HG02588 (cell line): ENCODE data around the gene GID8.
"Not testable (repeated sequence)": the region's sequence is repeated elsewhere in the genome, so short reads cannot be mapped to it uniquely, and the experiment has no call there.

Experiments
- ATAC-seq: cut with Tn5 transposase; IDR thresholded peaks from one replicate; pipeline ENCODE4 v1.9.1; 2021; ENCODE audit warnings: mild to moderate bottlenecking, moderate library complexity; ENCODE audit not compliant: unreplicated experiment

GID8 gene

DNA sequence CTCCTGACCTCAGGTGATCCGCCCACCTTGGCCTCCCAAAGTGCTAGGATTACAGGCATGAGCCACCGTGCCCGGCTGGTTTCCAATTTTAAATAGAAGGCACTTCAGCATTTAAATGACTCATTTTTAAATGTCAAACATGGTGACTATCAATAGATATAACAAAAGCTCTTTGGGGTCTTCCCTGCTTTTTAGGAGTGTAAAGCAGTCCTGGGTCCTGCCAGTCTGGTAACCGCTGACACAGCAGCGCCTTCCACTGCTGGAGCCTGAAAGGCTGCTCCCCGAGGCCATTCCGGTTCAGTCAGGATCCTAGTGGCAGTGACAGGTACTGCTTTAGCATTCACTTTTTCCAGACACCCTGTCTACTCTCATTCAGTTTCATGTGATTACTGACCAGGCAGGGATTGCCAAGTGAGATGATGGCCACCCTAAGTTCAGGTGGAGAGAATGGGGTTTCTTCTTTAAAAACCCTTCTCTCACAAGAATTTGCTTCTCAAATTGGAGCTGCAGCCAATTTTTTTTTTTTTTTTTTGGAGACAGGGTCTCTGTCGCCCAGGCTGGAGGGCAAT, 16.7 kb upstream of the GID8 start:
- ATAC-seq, result no peak

DNA sequence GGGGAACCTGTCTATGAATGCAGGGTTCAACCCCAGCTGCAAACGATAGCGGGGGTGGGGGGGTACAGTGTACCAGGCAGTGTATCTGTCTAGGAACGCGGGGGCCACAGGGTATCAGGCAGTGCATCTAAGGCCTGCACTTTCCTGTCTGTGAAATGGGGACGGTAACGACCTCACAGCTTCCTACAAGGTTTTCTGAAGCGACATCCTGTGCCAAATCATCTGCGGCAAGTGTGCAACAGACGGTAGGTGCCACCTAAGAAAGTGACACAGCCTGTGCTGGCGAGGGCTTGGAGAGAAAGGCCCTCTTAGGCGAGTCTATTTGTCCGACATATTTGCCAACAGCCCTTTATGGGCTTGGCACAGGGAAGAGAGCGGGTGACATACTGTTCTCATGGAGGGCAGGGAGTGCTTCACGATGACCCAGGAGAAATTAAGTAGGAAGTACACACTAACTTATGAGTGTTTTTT, 15.5 kb upstream of the GID8 start:
- no peak for ATAC-seq

DNA sequence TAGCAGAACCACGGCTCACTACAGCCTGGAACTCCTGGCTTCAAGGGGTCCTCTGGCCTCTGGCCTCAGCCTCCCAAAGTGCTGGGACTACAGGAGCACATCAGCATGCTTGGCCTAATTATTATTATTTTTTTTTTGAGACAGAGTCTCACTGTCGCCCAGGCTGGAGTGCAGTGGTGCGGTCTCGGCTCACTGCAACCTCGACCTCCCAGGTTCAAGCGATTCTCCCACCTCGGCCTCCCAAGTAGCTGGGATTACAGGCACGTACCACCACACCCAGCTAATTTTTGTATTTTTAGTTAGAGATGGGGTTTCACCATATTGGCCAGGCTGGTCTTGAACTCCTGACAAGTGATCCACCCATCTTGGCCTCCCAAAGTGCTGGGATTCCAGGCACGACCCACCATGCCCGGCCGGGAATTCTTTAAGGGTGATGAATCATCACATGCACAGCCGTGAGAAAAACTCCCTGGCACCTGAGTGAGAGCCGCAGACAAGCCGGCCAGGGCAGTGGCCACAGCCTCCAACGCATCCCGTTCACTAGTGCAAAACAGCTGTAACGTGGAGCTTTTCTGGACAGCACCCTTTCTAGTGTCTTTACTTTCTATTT, 14.8 kb upstream of the GID8 start:
- not testable (repeated sequence) for ATAC-seq

DNA sequence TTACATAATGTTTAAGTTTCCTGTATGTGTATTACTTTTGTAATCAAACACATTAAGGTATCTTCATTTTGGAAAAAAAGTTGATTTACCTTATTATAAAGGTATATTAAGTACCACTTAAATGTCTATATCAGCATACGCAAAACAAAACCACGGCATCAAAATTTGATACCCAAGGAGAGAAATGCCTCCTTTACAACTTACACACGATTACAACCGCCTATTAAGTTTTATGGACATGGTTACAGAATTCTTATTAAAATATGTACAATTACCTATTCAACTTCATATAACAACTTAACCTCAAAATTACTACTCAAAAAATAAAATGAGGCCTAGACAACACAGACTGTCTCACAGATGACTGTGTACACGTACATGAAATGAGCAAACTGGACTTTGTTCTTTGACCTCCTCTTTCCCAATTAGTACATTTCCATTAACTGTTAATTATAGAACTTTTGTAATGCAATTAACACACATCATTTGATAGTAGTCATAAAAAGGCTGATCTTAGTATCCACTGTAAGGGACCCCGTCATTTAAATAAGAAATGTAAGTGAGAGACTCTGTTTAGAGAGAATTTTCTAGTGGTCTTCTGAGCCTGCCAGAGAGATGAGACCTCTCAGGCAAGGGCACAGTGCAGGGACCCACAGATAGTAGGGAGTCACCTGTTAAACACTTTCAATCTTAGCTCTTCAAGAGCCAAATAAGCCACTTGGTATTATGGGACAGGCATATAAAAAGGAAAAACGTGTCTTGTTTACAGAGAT, 14.1 kb upstream of the GID8 start:
- ATAC-seq, result no peak

DNA sequence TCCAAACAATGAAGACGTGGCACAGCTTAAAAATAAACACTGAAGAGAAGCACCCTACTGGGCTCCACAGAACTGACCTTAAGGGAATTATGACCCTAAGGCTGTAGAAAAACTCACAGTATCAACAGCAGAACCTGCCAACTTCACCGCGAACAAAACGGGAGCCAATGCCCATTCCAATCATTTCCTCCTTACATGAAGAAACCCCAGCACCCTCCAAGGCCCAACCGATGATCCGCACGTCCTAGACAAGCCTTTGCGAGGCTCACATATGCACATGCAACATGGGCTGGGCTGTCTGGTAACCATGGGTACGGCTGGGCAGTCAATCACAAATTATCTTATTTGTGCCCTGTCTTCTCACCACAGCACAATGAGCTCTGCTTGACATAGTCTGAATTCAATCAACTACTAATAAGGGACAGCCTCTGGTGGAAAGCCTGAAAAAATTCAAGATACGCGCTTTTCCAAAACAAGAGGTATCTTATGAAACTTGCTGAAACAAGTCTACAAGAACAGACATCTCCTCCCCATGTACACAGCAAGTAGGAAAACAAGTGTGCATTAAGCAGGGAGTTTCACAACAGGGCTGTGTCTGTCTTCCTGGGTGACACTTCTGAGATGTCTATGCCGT, 13.4 kb upstream of the GID8 start:
- no peak for ATAC-seq

DNA sequence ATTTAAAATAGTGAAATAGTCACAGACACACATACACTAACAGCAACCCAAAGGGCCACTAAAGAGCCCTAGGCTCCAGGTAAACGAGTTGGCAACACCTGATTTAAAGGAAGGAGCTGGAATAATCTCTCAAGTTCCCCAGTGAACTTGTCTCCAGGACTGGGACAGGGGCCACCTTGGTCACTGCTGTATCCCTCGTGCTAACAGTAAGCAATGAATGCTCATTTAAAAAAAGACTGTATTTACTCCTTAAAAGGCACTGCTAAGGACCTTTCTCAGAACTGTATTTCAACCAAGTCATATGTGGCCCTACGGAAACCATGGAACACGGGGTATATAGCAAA, 12.9 kb upstream of the GID8 start:
- ATAC-seq, result no peak

DNA sequence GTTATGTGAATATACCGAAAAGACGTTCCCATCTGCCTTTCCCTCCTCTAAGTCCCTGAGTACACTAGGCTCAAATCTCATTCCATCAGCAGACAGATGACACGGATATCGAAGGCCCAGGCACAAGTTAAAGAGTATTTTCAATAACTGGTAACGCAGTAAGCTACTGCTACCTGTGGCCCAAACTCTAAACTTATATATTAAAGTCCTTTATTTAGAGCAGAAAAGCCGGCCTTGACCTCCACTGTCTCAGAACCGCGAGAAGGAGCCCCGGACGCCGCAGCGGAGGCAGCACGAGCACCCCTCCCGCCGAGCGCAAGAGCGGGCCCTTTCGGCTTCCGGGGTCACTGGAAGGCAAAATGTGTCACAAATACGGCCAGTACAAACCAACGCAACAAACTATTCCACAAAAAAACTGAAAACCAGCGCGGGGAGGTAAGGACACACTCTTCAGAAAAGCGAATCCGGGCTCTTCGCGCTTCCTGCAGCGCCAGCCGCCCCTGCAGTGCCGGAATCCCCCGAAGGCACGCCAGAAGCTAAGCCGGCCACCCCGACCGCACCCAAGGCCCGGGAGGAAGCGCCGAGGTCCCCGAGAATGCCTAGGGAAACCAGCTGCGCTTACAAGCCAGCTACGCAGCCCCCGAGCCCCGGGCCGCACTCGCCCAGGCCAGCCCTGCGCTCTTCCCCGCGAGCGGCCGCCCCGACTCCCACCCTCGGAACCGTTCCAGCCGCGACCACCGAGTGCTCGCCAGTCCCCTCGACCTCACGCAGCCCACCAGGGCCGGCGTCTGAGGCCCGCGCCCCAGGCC, 12.3 kb upstream of the GID8 start:
- ATAC-seq, result peak; percentile 6

DNA sequence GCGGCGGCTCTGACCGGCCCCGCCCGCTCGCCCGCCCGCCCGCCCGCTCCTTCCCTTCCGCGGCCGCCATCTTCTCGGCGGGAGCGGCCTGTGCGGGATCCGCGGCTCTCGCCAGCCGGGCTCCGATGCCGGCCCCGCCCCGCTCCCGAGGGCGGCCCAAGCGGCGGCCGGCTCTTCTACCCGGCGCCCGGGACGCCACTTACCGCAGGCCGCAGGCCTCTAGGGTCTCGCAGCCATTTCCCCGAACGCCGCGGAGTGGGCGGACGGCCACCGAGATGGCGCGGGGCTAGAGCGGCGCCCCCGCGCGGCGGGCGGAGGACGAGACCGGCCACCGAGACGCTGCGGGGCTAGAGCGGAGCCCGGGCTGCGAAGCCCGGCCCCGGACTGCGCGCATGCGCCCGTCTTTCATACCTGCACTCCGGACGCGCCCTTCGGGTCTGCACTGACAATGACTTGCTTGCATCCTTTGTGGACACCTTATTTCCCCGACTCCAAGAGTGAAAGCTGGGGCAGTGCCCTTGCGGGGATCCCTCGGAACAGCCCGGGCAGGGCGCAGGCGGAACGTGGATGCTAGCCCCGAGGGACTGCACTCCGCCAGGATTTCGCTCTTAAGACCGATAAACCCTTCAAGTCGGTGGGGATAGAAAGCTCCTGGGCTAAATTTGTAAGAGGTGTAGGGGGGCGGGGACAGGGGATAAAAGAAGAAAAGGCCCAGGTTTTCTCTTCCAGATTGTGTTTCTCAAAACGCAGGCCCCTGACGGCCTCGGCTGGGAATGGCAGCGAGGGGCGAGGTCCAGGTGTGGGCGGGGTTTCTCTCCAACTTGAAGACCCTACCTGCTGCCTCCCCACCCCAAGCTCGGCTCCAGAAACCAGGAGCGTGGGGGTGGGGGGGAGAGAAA, 11.5 kb upstream of the GID8 start, which contains the start of gene DIDO1:
DIDO1 (minus strand) TSS at position 277 of the 899 bp plus-strand sequence.
- peak; percentile 76 for ATAC-seq

DNA sequence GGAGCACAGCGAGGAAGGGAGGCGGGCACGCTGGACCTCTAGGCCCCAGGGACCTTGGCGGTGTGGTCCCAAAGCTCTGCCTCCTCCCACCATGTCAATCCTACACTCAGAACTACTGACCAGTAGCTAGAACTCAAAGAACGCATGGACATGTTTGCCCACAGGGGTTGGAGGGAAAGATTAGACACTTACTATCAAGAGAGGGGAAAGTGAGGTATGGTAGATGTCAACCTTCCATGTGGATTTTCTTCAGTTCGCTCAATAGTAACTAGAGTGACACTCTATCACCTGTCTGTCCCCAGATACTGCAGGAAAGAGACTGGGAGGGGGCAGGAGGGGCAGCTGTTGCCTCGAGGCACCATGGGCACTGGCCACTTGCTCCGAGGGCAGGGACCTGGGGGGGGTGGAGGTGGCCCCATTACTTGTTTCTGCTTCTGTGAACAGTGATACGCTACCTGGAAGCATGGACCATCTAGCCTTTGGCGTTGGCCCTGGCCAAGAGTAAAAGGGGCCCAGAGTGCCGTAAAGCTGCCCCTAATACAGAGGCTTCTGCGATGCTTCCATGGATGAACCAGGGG, 10.7 kb upstream of the GID8 start:
- no peak for ATAC-seq

DNA sequence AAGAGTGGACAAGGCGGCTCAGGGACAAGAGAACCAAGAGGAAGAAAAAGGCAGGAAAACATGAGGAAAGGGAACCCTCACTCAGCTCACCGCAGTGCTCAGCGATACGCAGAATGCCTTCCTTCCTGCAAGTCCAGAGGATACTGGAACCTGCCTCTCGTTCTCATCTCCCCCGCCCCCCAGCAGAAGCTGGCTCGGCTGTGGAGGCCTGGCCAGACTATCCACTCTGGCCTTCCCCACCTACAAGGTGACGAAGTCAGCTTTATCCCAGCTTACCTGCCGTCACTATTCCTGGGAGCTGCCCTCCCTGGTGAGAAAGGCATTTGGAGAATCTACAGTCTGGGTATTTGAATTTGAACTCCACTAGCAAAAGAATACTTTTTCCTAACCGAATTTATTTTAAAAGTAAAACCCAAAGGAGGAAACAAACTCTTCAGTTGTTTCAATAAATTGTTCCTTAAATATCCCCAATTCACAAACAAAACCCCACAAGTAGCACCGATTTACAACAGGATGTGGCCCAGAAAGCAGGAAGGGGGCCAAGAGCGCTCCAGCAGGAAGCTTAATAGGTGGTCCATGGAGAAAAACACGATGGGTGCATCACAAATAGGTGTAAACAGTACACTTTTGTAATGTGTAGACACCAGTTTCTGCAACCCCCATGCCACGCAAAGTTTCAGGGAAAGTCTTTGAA, 9.6 kb upstream of the GID8 start:
- ATAC-seq, result no peak

DNA sequence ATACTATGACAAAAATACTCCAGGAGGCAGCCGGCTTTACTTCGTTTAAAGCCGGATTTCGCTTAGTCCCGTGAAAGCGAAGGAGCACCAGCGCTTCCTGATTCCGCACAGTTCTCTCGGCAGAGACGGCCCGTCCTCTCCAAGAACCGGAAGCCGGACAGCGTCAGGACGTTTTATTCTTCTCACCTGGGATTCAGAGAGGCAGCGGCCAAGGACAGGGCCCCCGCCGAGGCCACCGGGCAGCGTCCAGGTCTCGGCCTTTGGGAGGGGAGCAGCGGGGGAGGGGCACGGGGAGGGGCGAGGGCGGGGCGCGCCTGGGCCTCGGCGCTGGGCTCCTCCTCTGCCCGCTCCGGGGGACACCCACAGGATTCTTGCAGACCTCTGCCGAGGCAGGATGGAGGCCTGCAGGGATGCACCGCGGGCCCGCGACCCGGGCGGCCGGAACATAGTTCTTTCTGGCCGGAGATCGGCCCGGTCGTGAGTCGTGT, 8.9 kb upstream of the GID8 start:
- ATAC-seq, result no peak

DNA sequence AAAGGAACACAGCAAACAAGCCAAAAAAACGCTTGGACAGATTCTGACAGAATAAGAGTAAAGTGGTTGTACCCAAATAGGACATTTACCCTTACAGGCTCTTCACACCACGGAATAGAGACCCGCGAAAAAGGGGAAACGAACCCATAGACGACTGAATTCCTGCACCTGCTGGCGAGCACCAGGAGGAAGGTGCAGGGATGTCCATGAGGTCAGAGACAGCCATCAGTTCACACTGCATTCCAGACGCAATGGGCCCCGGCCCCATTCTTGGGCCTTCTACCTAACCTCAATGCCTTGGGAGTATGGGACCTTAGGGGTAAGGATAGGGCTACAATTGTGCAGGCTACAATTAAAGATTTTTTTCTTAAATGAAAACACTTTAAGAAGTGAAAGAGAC, 6.5 kb upstream of the GID8 start:
- no peak for ATAC-seq

DNA sequence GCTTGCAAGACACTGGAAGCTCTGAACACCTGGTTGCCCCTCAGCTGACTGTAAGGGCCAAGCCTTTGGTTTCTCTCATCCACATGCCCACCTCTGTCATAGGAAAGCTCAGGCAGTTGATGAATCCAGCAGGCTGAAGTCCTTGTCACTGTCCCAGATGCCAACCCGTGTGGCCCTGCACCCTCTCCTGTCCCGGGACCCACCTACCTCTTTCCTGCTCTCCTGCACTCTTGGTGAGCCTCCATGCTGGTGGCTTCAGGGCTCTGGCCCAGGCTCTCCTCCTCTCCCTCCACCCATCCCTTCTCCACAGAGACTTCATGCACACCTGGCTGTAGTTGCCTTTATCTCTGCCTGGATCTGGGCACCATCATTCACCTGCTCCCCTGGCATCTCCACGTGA, 4.0 kb upstream of the GID8 start:
- ATAC-seq, result no peak

DNA sequence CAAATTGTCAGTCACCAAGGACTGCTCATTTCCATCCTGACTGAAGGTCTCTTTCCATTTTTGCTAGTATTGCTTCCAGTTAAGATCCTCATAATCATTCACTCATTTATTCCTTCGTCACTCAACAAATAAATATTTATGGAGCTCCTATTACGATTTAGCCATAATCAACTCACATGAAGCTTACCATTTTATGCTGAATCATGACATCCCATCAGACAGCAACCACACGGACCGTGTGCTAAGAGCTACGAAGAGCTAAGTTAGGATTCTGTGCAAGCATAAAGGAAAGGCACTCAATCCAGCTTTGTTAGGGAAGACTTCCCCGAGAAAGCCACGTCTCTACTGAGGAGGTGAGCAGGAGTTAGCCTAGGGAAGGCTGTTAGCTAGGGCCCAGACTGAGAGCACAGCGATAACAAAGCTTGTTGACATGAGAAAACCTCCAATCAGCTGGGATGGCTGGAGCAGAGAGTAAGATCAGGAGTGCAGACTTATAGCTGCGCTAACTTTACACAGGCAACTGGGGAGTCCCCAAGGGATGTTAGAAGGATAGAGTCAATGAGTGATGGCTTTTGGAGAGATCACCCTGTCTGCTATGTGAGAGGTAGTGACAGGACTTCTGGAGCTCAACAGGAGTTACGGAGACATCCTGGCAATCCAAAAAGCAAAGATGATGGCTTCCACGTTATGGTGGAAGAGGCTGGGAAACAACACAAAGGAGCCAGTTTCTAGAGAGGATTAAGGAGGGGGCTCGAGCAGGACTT, 2.6 kb upstream of the GID8 start:
- ATAC-seq, result no peak

DNA sequence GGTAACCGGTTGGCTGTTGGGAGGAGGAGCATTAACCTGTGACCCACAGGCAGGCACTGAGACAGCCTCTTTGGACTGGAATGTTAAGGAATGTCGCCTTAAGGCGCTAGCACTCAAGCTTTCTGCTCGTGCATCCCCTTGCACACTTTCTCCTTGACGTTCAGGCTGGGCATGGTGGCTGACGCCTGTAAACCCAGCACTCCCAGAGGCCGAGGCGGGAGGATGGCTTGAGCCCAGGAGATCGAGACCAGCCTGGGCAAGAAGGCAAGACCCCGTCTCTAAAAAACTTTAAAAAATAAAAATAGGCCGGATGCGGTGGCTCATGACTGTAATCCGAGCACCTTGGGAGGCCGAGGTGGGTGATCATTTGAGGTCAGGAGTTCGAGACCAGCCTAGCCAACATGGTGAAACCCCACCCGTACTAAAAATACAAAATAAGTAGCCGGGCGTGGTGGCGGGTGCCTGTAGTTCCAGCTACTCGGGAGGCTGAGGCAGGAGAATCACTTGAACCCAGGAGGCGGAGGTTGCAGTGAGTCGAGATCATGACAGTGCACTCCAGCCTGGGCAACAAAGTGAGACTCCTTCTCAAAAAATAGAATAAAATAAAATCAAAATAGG, 1.9 kb upstream of the GID8 start:
- no peak for ATAC-seq

DNA sequence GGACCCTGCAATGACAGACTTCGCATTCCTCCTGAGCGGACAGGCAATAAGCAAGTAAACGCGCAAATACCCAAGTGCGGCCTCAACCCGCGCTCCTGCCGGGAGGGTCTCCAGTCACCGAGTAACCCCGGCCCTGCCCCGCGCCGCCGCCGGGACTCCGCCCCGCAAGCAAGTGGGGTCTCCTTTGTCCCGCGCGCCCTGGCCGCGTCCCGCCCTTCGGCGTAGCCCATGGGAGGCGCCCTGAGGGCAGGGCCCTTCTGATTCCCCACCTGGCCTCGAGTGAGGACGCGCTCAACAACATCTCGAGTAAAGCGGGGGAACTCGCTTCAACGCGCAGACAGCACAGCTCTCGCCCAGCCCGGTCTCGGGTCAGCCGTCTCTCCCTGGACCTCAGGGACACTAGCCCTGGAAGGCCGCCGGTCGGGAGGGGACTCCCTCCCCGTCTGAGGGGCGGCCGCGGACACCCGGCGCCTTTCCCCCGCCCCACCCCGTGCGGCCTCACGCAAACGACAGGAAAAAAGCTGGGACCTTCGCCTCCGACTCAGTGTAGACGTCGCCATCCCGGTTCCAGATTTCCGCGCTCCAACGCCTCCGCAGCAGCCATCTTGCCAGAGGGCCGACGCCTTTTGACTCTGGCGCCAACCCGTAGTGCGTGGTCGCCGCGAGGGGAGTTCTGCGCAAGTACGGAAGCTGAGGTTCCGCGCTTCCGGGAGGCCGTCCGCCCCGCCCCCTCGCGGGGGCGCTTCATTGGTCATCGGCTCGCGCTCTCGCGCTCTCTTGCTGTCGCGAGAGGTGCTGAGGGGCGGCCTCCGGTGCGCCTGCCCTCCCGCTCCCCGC, 461 bp upstream of the GID8 start:
- ATAC-seq, result peak; percentile 85

DNA sequence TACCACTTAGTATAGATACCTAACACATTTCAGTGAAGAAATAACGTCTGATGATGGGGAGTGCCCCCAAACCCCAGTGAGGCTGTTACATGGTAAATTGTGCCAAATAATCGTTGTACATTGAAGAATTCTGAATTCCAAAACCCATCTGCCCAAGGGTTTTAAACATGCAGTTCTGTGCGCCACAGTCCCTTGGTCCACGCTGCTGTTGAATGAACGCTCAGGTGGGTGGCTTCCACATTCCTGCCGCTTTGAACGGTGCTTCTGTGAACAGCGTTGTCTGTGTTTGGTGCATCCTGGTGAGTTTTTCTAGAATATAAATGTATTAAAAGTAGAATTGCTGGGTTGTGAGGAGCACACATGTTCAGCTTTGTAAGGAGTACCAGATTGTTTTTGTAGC, 2.9 kb downstream of the GID8 start:
- ATAC-seq, result no peak
